NCI-H1105 (cell line): Measurements from ENCODE around the gene INTS1.

Experiments
- DNase-seq: peaks from one replicate; lab custom pipeline; 2025; lab: John Stamatoyannopoulos, UW

INTS1 gene

DNA sequence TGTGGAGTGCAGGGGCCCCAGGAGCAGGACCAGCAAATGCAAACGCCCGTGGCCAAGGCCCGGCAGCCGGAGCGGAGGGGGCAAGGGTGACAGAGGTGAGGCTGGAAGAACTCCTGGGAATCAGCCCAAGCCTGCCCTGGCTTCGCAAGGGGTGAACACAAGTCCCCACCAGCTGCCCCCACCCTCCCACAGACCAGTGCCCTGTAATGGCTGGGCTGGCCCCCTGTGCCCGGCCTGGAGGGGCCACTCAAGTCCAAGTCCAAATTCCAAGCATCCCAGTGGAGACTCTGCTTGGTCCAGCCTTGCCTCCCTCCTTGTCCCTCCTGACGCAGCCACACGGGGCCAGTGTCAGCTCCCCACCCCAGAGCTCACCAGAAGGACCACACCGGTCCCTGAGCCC is 73.0 kb downstream of the INTS1 start:
- no peak for DNase-seq

- DNase-seq, result no peak
Observed at GRCh38 chr7:1430056-1430845, 73.9 kb downstream of the INTS1 start.

- no peak for DNase-seq
Observed at GRCh38 chr7:1428941-1429501, 75.2 kb downstream of the INTS1 start.

- DNase-seq, result no peak
Observed at GRCh38 chr7:1427064-1427657, 77.0 kb downstream of the INTS1 start.

DNA sequence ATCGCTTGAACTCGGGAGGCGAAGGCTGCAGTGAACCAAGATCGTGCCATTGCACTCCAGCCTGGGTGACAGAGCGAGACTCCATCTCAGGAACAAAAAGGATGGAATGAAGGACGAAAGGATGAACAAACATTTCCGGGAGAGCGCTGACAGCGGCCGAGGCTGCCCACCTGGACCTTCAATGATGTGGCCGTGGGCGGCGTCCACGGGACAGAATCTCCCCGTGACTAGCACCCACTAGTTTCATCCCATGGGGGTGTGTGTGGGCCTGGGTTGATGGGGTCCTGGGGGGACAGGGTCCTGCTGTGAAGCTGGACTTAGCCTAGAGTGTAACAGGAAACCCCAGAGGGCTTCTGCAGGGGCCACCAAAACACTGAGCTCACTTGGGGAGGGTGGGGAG is 77.7 kb downstream of the INTS1 start:
- no peak for DNase-seq

- DNase-seq, result no peak
Observed at GRCh38 chr7:1425292-1426136, 78.7 kb downstream of the INTS1 start.

DNA sequence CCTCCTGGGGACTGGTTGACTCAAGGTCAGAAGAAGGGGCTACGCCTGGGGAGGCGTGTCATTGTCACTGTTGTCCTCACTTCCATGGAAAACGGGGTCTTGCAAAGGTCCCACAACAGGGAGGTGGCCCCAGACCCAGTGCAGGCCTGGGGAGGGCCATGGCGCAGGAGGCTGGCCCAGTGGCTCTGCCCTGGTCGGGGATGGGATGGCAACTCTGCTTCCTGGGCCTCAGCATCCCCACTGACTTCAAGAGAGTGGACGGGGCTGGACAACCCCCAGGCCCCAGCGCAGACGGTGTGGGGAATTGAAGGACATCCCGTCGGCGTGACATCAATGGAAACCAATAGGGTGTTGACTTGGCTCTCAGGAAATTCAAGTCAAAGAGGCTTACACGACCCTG is 80.1 kb downstream of the INTS1 start:
- DNase-seq, result no peak

- no peak for DNase-seq
Observed at GRCh38 chr7:1423264-1423811, 80.9 kb downstream of the INTS1 start.

- DNase-seq, result peak; percentile 100
Observed at GRCh38 chr7:1422512-1423263, 81.5 kb downstream of the INTS1 start.

- no peak for DNase-seq
Observed at GRCh38 chr7:1421946-1422345, 82.2 kb downstream of the INTS1 start.

DNA sequence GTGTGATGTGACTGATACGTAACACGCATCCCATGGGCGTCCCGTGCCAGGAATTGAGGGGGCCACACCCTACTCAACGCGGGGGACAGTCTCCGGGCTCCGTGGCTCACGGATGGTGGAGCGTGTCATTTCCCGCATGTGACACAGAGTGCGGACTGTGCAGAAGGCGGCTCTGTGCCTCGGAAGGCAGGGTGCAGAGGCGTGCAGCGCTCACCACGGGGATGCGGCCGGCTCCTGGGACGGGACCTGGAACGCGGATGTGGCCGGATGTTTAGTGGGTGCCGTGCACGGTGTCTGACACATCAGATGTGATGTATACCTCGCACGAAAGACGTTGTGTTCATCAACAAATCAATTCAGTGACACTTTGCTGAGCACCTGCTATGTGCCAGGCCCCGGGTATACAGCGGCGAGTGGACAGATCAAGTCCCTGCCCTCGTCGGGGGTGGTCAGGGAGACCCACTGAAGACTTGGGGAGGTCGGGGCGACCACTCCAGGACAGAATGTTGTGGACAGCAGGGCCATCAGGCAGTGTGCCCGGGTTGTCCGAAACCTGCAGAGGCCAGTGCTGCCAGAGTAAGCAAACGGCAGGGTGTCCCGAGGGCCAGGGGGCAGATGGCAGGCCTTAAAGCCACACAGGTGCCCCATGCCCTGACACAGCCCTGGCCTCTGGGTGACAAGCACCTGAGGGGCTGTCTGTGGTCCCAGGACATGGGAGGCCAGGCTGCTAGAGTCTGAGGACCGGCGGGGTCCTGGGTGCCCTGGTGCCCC is 83.0 kb downstream of the INTS1 start:
- no peak for DNase-seq
